Hepatocyte (in vitro differentiated cells): ENCODE results near the gene RAB18. TPM values are rescaled to one million over a fixed set of nuclear protein-coding genes. Genes with fewer than 3 reads are reported as not detected.

ENCODE experiments used
- DNase-seq: peaks from one replicate; pipeline ENCODE4 v3.0.0-alpha.2; 2016; ENCODE audit warnings: low spot score
- H2AFZ ChIP-seq: fragments of 200-600 bp; sonication (generic); 2 replicates; pipeline ENCODE4 v1.6.0; 2016; ENCODE audit warnings: antibody characterized with exemption, mild to moderate bottlenecking
- H3K27ac ChIP-seq: fragments of 200-600 bp; sonication (generic); 2 replicates; pipeline ENCODE4 v1.5.1; 2016; ENCODE audit warnings: mild to moderate bottlenecking
- H3K27me3 ChIP-seq: fragments of 200-600 bp; sonication (generic); 2 replicates; pipeline ENCODE4 v1.6.1; 2016
- H3K36me3 ChIP-seq: fragments of 200-600 bp; sonication (generic); replicated peaks from 2 replicates; pipeline ENCODE4 v1.5.1; 2016; ENCODE audit warnings: low read depth; ENCODE audit not compliant: insufficient read depth
- H3K4me1 ChIP-seq: fragments of 200-600 bp; sonication (generic); 2 replicates; pipeline ENCODE4 v1.5.1; 2016; ENCODE audit warnings: mild to moderate bottlenecking, moderate library complexity; ENCODE audit not compliant: insufficient read depth
- H3K4me2 ChIP-seq: fragments of 200-600 bp; sonication (generic); 2 replicates; pipeline ENCODE4 v1.6.0; 2016
- H3K4me3 ChIP-seq: fragments of 200-600 bp; sonication (generic); 2 replicates; pipeline ENCODE4 v1.5.1; 2016; ENCODE audit warnings: mild to moderate bottlenecking
- H3K79me2 ChIP-seq: fragments of 200-600 bp; sonication (generic); 2 replicates; pipeline ENCODE4 v1.6.0; 2017; ENCODE audit warnings: mild to moderate bottlenecking
- H3K9me2 ChIP-seq: fragments of 200-600 bp; sonication (generic); replicated peaks from 2 replicates; pipeline ENCODE4 v1.6.0; 2017; ENCODE audit warnings: mild to moderate bottlenecking; ENCODE audit not compliant: insufficient read depth
- H3K9me3 ChIP-seq: fragments of 200-600 bp; sonication (generic); 2 replicates; pipeline ENCODE4 v1.5.1; 2016; ENCODE audit warnings: low read depth, mild to moderate bottlenecking
- H4K20me1 ChIP-seq: fragments of 200-600 bp; sonication (generic); 2 replicates; pipeline ENCODE4 v1.6.0; 2016; ENCODE audit warnings: mild to moderate bottlenecking; ENCODE audit not compliant: insufficient read depth, poor library complexity, severe bottlenecking
- CTCF ChIP-seq: fragments of 200-600 bp; sonication (generic); IDR thresholded peaks from 2 replicates; pipeline ENCODE4 v1.5.1; 2016; ENCODE audit warnings: antibody characterized with exemption, mild to moderate bottlenecking; ENCODE audit not compliant: poor library complexity
- EZH2 ChIP-seq: fragments of 200-600 bp; sonication (generic); IDR thresholded peaks from 2 replicates; pipeline ENCODE4 v1.6.1; 2016; ENCODE audit warnings: antibody characterized with exemption, mild to moderate bottlenecking, borderline replicate concordance
- EZH2phosphoT487 ChIP-seq: fragments of 200-600 bp; sonication (generic); IDR thresholded peaks from one replicate; pipeline ENCODE4 v1.6.1; 2018; ENCODE audit warnings: antibody characterized with exemption, mild to moderate bottlenecking, low read depth, moderate library complexity; ENCODE audit not compliant: unreplicated experiment, severe bottlenecking
- WGBS: methylation state at CpG from one replicate; pipeline ENCODE4 v1.1.6; 2016; ENCODE audit warnings: low lambda C conversion rate; ENCODE audit errors: missing lambda C conversion rate; 5-methylcytosine and 5-hydroxymethylcytosine counted together
- polyA plus RNA-seq: library from polyadenylated mRNA; unstranded; fragments of >200 nt; fragmentation: Nextera tagmentation; extraction: Ambion mirVana; gene quantifications from 2 replicates; pipeline ENCODE4 v1.2.1, GENCODE V29; 2016
- total RNA-seq: library from RNA; depleted of rRNA; stranded (reverse); fragments of >200 nt; gene quantifications from 2 replicates; pipeline ENCODE4 v1.2.3, GENCODE V29; 2014

Gene RAB18
- total and polyA plus RNA-seq, 2 experiments from 2014 or later, result 88.5 to 132 TPM

GRCh38 chr10:27470885-27471284 lies 33.2 kb upstream of the RAB18 start:
- Histone ChIP-seq H4K20me1 (no peaks in the 10 kb centered on the region), H3K4me1 (no peaks in the 10 kb centered on the region), H3K27ac (no peak overlapping the region), H3K9me3 (no peaks in the 10 kb centered on the region), H3K4me2 (no peak overlapping the region), H2AFZ (no peak overlapping the region), H3K36me3 (no peaks in the 10 kb centered on the region), H3K79me2 (no peaks in the 10 kb centered on the region), H3K4me3 (no peak overlapping the region), H3K9me2 (no peaks in the 10 kb centered on the region), H3K27me3 (no peaks in the 10 kb centered on the region)
- TF ChIP-seq EZH2, result no peak
- no peak for TF ChIP-seq EZH2phosphoT487
- TF ChIP-seq CTCF, result no peak
- 69% methylated on average over 5 of the region's 5 CpGs for WGBS
- no peak for DNase-seq

- no peaks in the 10 kb centered on the region for H3K9me3 ChIP-seq
- H3K27me3 ChIP-seq, result no peaks in the 10 kb centered on the region
- no peak overlapping the region for H3K4me3 ChIP-seq
- 72% methylated on average over 4 of the region's 4 CpGs for WGBS
- no peaks in the 10 kb centered on the region for H3K79me2 ChIP-seq
- TF ChIP-seq EZH2phosphoT487 (no peak), EZH2 (no peak), CTCF (no peak)
- H3K4me1 ChIP-seq, result no peaks in the 10 kb centered on the region
- no peak overlapping the region for H3K4me2 ChIP-seq
- H3K9me2 ChIP-seq, result no peaks in the 10 kb centered on the region
- no peak overlapping the region for H3K27ac ChIP-seq
- H4K20me1 ChIP-seq, result no peaks in the 10 kb centered on the region
- no peak for DNase-seq
- H2AFZ ChIP-seq, result no peak overlapping the region
- no peaks in the 10 kb centered on the region for H3K36me3 ChIP-seq
Measured at GRCh38 chr10:27474741-27475140, 29.4 kb upstream of the RAB18 start.

GRCh38 chr10:27479016-27479415 lies 25.1 kb upstream of the RAB18 start:
- Histone ChIP-seq H2AFZ (no peak overlapping the region), H3K27me3 (no peaks in the 10 kb centered on the region), H3K36me3 (no peaks in the 10 kb centered on the region), H3K4me3 (no peak overlapping the region), H3K9me3 (no peaks in the 10 kb centered on the region), H3K9me2 (no peaks in the 10 kb centered on the region), H3K79me2 (no peaks in the 10 kb centered on the region), H3K4me1 (no peaks in the 10 kb centered on the region), H4K20me1 (no peaks in the 10 kb centered on the region), H3K4me2 (no peak overlapping the region), H3K27ac (no peak overlapping the region)
- 66% methylated on average over 2 of the region's 2 CpGs for WGBS
- TF ChIP-seq EZH2 (no peak), CTCF (no peak), EZH2phosphoT487 (no peak)
- DNase-seq, result no peak

- no peak overlapping the region for H2AFZ ChIP-seq
- no peak overlapping the region for H3K4me3 ChIP-seq
- peaks cover 5% of the 10 kb centered on the region for H3K27me3 ChIP-seq
- no peaks in the 10 kb centered on the region for H3K79me2 ChIP-seq
- no peaks in the 10 kb centered on the region for H3K36me3 ChIP-seq
- H3K9me3 ChIP-seq, result no peaks in the 10 kb centered on the region
- 100% methylated on average over 1 of the region's 1 CpG for WGBS
- no peak for DNase-seq
- no peak overlapping the region for H3K27ac ChIP-seq
- TF ChIP-seq CTCF (no peak), EZH2 (no peak), EZH2phosphoT487 (no peak)
- H4K20me1 ChIP-seq, result no peaks in the 10 kb centered on the region
- no peaks in the 10 kb centered on the region for H3K9me2 ChIP-seq
- H3K4me1 ChIP-seq, result no peaks in the 10 kb centered on the region
- no peak overlapping the region for H3K4me2 ChIP-seq
Measured at GRCh38 chr10:27481486-27481885, 22.6 kb upstream of the RAB18 start.
